ENCODE measurements around the gene KLHL29. TPM values are rescaled to one million over a fixed set of nuclear protein-coding genes. Genes with fewer than 3 reads are reported as not detected.

Gene KLHL29
- total RNA-seq, 1 experiment from 2014 or later = 12.2 TPM

DNA sequence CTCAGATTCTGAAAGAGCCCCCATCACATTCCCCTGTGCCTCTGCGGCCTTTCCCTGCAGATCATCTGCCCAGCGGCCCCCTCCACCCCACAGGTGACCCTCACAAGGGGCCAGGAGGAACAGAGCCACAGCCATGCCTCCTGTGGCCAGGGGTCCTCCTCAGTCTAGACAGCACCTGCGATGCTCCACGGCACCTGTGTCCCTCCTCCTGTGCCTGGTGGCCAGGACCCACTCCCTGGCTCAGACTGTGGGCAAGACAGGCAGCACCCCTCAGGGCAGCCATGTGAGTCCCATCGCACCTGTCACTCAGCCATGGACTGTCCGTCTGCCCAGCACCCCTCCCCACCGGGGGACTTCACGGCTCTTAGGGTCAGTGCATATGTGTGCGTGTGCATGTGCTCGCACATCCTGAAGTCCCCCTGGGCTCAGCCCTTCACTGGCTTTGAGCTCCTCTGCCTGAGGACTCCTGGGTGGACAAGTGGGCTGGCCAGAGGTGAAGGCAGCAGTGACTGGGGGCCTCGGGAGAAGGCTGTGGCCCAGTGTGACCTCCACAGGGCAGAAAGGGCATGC lies 304.2 kb downstream of the KLHL29 start:
- TF ChIP-seq, protein P1, sequence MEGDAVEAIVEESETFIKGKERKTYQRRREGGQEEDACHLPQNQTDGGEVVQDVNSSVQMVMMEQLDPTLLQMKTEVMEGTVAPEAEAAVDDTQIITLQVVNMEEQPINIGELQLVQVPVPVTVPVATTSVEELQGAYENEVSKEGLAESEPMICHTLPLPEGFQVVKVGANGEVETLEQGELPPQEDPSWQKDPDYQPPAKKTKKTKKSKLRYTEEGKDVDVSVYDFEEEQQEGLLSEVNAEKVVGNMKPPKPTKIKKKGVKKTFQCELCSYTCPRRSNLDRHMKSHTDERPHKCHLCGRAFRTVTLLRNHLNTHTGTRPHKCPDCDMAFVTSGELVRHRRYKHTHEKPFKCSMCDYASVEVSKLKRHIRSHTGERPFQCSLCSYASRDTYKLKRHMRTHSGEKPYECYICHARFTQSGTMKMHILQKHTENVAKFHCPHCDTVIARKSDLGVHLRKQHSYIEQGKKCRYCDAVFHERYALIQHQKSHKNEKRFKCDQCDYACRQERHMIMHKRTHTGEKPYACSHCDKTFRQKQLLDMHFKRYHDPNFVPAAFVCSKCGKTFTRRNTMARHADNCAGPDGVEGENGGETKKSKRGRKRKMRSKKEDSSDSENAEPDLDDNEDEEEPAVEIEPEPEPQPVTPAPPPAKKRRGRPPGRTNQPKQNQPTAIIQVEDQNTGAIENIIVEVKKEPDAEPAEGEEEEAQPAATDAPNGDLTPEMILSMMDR (conservative IDR thresholded peaks at IDR 0.05; ENCODE audit: low read depth, low read length) = no peak
- TF ChIP-seq EZH2 (IDR thresholded peaks at IDR 0.05; ENCODE audit: borderline replicate concordance, low read depth, low read length, poor library complexity, severe bottlenecking) = no peak
- H3K36me3 ChIP-seq (ENCODE audit: insufficient read depth, low read length, poor library complexity, severe bottlenecking) = no peaks in the 10 kb centered on the region
- H3K9me3 ChIP-seq (ENCODE audit: low read depth, low read length, poor library complexity, severe bottlenecking) = no peaks in the 10 kb centered on the region
- no peak overlapping the region for H3K27ac ChIP-seq (ENCODE audit: low read depth, low read length, poor library complexity, severe bottlenecking)
- ChIA-PET CTCF (no interaction called here), POLR2A (ENCODE audit: low non-redundant PET) (no interaction called here)
- no TSS peak for BruUV-seq (replicated peaks)
- no peak for DNase-seq (ENCODE audit: low spot score)
- no peaks in the 10 kb centered on the region for H3K4me1 ChIP-seq (ENCODE audit: insufficient read depth, low read length, poor library complexity, severe bottlenecking)
- H3K4me3 ChIP-seq (ENCODE audit: low read depth, low read length, poor library complexity, severe bottlenecking) = no peak overlapping the region
- no peaks in the 10 kb centered on the region for H3K27me3 ChIP-seq (replicated peaks; ENCODE audit: insufficient read depth, low read depth, low read length, poor library complexity)
- intact Hi-C loops (cut with micrococcal nuclease; ENCODE audit: unreplicated experiment) = no loop called here

DNA sequence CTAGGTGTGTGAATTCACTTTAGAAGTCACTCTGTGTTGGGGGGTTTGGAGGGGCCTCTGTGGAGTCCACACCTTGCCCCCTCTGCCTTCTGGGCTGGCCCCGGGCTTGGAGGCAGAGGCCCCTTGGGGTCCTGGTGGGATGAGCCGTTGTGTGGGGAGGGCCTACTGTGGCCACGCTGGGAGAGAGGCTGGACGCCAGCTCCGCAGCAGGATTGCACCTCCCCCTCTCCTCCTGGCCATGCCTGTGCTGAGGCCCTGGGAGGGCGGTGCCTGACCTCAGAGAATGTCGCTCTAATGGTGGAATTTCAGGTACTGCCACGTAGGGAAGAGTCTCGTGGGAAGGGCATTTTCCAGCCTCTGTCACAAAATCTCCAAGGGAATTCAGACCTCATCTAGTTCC lies 304.9 kb downstream of the KLHL29 start:
- no TSS peak for BruUV-seq (replicated peaks)
- Histone ChIP-seq H3K9me3 (ENCODE audit: low read depth, low read length, poor library complexity, severe bottlenecking) (no peaks in the 10 kb centered on the region), H3K4me3 (ENCODE audit: low read depth, low read length, poor library complexity, severe bottlenecking) (no peak overlapping the region), H3K36me3 (ENCODE audit: insufficient read depth, low read length, poor library complexity, severe bottlenecking) (no peaks in the 10 kb centered on the region), H3K4me1 (ENCODE audit: insufficient read depth, low read length, poor library complexity, severe bottlenecking) (no peaks in the 10 kb centered on the region), H3K27me3 (replicated peaks; ENCODE audit: insufficient read depth, low read depth, low read length, poor library complexity) (no peaks in the 10 kb centered on the region), H3K27ac (ENCODE audit: low read depth, low read length, poor library complexity, severe bottlenecking) (no peak overlapping the region)
- intact Hi-C loops (cut with micrococcal nuclease; ENCODE audit: unreplicated experiment) = no loop called here
- no peak for DNase-seq (ENCODE audit: low spot score)
- CTCF ChIA-PET = no interaction called here
- POLR2A ChIA-PET (ENCODE audit: low non-redundant PET) = no interaction called here
- TF ChIP-seq, protein P1 (conservative IDR thresholded peaks at IDR 0.05; ENCODE audit: low read depth, low read length) = no peak
- no peak for TF ChIP-seq EZH2 (IDR thresholded peaks at IDR 0.05; ENCODE audit: borderline replicate concordance, low read depth, low read length, poor library complexity, severe bottlenecking)

DNA sequence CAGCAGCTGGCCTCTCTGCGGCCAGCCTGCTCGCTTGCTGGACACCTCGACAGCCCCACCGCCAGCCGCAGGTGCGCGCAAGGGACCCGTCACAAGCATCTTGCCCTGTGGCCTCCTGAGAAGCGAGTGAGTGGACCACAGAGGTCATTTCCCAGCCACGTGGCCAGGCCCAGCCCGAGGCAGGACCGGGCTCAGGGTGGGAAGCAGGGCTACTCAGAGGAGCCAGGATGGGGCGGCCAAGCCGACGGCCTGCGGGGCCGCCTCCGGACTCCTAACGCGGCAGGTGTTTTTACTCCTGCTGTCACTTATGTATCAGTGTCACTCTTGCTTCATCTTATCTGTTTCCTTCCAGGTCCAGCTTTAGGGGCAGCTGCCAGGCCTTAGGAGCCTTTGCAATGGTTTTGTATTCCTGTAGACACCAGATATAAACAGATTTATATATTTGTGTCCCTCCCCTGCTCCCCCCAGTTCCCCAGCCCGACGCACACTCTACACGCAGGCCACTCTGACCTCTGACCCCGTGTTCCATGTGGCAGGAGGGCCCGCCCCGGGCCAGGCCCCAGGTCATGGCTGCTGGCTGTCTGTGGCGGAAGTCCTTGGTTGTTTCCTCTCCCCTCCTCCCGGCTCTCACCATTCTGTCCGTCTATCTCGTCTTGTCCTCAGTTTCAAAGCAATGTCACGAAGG lies 305.6 kb downstream of the KLHL29 start:
- TF ChIP-seq, protein P1 (conservative IDR thresholded peaks at IDR 0.05; ENCODE audit: low read depth, low read length) = no peak
- TF ChIP-seq EZH2 (IDR thresholded peaks at IDR 0.05; ENCODE audit: borderline replicate concordance, low read depth, low read length, poor library complexity, severe bottlenecking) = no peak
- Histone ChIP-seq H3K27ac (ENCODE audit: low read depth, low read length, poor library complexity, severe bottlenecking) (no peak overlapping the region), H3K4me1 (ENCODE audit: insufficient read depth, low read length, poor library complexity, severe bottlenecking) (no peaks in the 10 kb centered on the region), H3K27me3 (replicated peaks; ENCODE audit: insufficient read depth, low read depth, low read length, poor library complexity) (no peaks in the 10 kb centered on the region), H3K36me3 (ENCODE audit: insufficient read depth, low read length, poor library complexity, severe bottlenecking) (no peaks in the 10 kb centered on the region), H3K9me3 (ENCODE audit: low read depth, low read length, poor library complexity, severe bottlenecking) (no peaks in the 10 kb centered on the region), H3K4me3 (ENCODE audit: low read depth, low read length, poor library complexity, severe bottlenecking) (no peak overlapping the region)
- no peak for DNase-seq (ENCODE audit: low spot score)
- no TSS peak for BruUV-seq (replicated peaks)
- POLR2A ChIA-PET (ENCODE audit: low non-redundant PET) = no interaction called here
- CTCF ChIA-PET = no interaction called here
- intact Hi-C loops (cut with micrococcal nuclease; ENCODE audit: unreplicated experiment) = no loop called here
